ENCODE results near the gene DCDC2.
"Not testable (repeated sequence)": the region's sequence is repeated elsewhere in the genome, so short reads cannot be mapped to it uniquely, and the experiment has no call there.

Gene DCDC2

DNA sequence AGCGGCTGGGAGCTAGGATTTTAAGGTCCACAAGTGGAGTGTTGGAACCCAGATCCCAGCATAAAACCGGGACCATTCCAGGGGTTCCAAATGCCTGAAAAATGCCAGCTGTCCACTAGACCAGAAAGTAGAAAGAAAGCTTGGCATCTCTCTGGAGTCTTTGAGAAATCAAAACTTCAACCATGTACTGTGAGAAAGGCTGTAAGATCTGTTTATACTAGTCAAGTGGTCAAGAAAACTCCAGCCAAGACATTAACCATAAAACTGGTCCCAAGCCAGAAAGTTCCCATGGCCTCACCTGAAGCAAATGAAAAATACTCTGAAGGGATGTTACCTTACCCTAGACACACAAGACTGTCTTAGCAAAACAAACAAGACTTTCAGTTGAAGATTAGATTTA lies 112.6 kb downstream of the DCDC2 start:
- H2AFZ ChIP-seq (ENCODE audit: low read depth, low read length), result no peak overlapping the region
- DNase-seq, result no peak
- no peak overlapping the region for H3K4me2 ChIP-seq (ENCODE audit: insufficient read depth, low read length)

GRCh38 chr6:24242924-24243323 lies 114.9 kb downstream of the DCDC2 start:
- no peaks in the 10 kb centered on the region for H3K36me3 ChIP-seq (ENCODE audit: insufficient read depth, low read length)
- no peaks in the 10 kb centered on the region for H4K20me1 ChIP-seq (ENCODE audit: insufficient read depth, low read length)
- H3K4me3 ChIP-seq (ENCODE audit: low read depth in 1 of 2, low read length in 2 of 2), result no peak overlapping the region
- H3K9ac ChIP-seq (ENCODE audit: low read depth, low read length), result no peak overlapping the region
- H3K27ac ChIP-seq (ENCODE audit: low read length), result no peak overlapping the region
- H3K27me3 ChIP-seq (ENCODE audit: insufficient read depth, low read length, poor library complexity), result peaks cover 5% of the 10 kb centered on the region
- H3K79me2 ChIP-seq (ENCODE audit: insufficient read depth, low read length), result no peaks in the 10 kb centered on the region
- no peaks in the 10 kb centered on the region for H3K4me1 ChIP-seq (ENCODE audit: insufficient read depth, low read length)
- H2AFZ ChIP-seq (ENCODE audit: low read depth, low read length), result no peak overlapping the region
- DNase-seq (no peak), ATAC-seq (ENCODE audit: insufficient read depth, low read depth) (no peak)
- H3K4me2 ChIP-seq (ENCODE audit: insufficient read depth, low read length), result no peak overlapping the region
- no peak for TF ChIP-seq EZH2 (IDR thresholded peaks at IDR 0.05; ENCODE audit: borderline replicate concordance, low read depth, low read length, severe bottlenecking)
- no peak for TF ChIP-seq CTCF (IDR thresholded peaks at IDR 0.05; ENCODE audit: borderline replicate concordance, extremely low read depth, low read length, poor library complexity, severe bottlenecking)
- H3K9me3 ChIP-seq (ENCODE audit: insufficient read depth, low read length, severe bottlenecking), result no peaks in the 10 kb centered on the region

More for the DNA sequence above, 112.6 kb downstream of the DCDC2 start:
- H3K9ac ChIP-seq (ENCODE audit: low read depth, low read length), result no peak overlapping the region
- H4K20me1 ChIP-seq (ENCODE audit: insufficient read depth, low read length), result no peaks in the 10 kb centered on the region
- TF ChIP-seq CTCF (IDR thresholded peaks at IDR 0.05; ENCODE audit: borderline replicate concordance, extremely low read depth, low read length, poor library complexity, severe bottlenecking) (no peak), EZH2 (IDR thresholded peaks at IDR 0.05; ENCODE audit: borderline replicate concordance, low read depth, low read length, severe bottlenecking) (no peak)
- H3K79me2 ChIP-seq (ENCODE audit: insufficient read depth, low read length), result no peaks in the 10 kb centered on the region
- ATAC-seq (ENCODE audit: insufficient read depth, low read depth), result no peak
- no peak overlapping the region for H3K4me3 ChIP-seq (ENCODE audit: low read depth in 1 of 2, low read length in 2 of 2)
- H3K27ac ChIP-seq (ENCODE audit: low read length), result no peak overlapping the region
- H3K27me3 ChIP-seq (ENCODE audit: insufficient read depth, low read length, poor library complexity), result peaks cover 8% of the 10 kb centered on the region
- no peaks in the 10 kb centered on the region for H3K9me3 ChIP-seq (ENCODE audit: insufficient read depth, low read length, severe bottlenecking)
- no peaks in the 10 kb centered on the region for H3K4me1 ChIP-seq (ENCODE audit: insufficient read depth, low read length)
- H3K36me3 ChIP-seq (ENCODE audit: insufficient read depth, low read length), result no peaks in the 10 kb centered on the region

DNA sequence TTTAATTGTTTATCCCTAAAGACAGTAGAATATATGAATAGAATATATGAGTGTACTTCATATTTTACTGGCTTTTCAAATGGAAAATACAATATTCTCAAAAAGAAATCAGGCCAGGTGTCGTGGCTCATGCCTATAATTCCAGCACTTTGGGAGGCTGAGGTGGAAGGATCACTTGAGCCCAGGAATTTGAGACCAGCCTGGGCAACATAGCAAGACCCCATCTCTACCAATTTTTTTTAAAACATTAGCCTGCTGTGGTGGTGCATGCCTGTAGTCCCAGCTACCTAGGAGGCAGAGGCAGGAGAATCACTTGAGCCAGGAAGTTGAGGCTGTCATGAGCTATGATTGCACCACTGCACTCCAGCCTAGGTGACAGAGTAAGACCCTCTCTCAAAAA lies 116.1 kb downstream of the DCDC2 start:
- H3K27me3 ChIP-seq (ENCODE audit: insufficient read depth, low read length, poor library complexity); H3K9ac ChIP-seq (ENCODE audit: low read depth, low read length); H3K27ac ChIP-seq (ENCODE audit: low read length); H3K36me3 ChIP-seq (ENCODE audit: insufficient read depth, low read length); DNase-seq; ATAC-seq (ENCODE audit: insufficient read depth, low read depth); H3K79me2 ChIP-seq (ENCODE audit: insufficient read depth, low read length); H3K9me3 ChIP-seq (ENCODE audit: insufficient read depth, low read length, severe bottlenecking); H4K20me1 ChIP-seq (ENCODE audit: insufficient read depth, low read length); H3K4me3 ChIP-seq (ENCODE audit: low read depth in 1 of 2, low read length in 2 of 2); H3K4me2 ChIP-seq (ENCODE audit: insufficient read depth, low read length); H3K4me1 ChIP-seq (ENCODE audit: insufficient read depth, low read length); H2AFZ ChIP-seq (ENCODE audit: low read depth, low read length): not testable (repeated sequence)

DNA sequence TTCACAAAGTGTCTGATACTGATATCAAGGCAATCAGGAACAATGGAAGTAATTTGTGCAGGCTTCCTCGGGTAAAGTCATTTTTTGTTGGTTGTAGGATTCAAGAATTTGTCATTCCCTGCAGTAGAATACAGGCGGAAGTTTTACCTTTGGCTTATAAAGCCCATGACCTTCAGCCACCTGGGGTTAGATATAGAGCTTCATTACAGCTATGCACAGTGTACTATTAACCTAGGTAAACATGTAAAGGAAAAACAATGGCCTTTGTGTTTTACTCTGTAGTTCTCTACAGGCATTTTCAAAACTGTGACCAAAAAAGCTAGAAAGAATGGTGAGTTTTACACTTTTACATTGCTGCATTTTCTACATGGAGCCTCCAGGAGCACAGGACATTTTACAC lies 116.9 kb downstream of the DCDC2 start:
- Histone ChIP-seq H3K4me1 (ENCODE audit: insufficient read depth, low read length) (no peaks in the 10 kb centered on the region), H3K4me2 (ENCODE audit: insufficient read depth, low read length) (no peak overlapping the region), H3K27me3 (ENCODE audit: insufficient read depth, low read length, poor library complexity) (peaks cover 5% of the 10 kb centered on the region), H3K9me3 (ENCODE audit: insufficient read depth, low read length, severe bottlenecking) (no peaks in the 10 kb centered on the region), H3K9ac (ENCODE audit: low read depth, low read length) (no peak overlapping the region), H3K4me3 (ENCODE audit: low read depth in 1 of 2, low read length in 2 of 2) (no peak overlapping the region), H3K36me3 (ENCODE audit: insufficient read depth, low read length) (no peaks in the 10 kb centered on the region), H2AFZ (ENCODE audit: low read depth, low read length) (no peak overlapping the region), H3K27ac (ENCODE audit: low read length) (no peak overlapping the region), H4K20me1 (ENCODE audit: insufficient read depth, low read length) (no peaks in the 10 kb centered on the region), H3K79me2 (ENCODE audit: insufficient read depth, low read length) (no peaks in the 10 kb centered on the region)
- ATAC-seq (ENCODE audit: insufficient read depth, low read depth) (no peak), DNase-seq (no peak)
- TF ChIP-seq EZH2 (IDR thresholded peaks at IDR 0.05; ENCODE audit: borderline replicate concordance, low read depth, low read length, severe bottlenecking), result no peak
- no peak for TF ChIP-seq CTCF (IDR thresholded peaks at IDR 0.05; ENCODE audit: borderline replicate concordance, extremely low read depth, low read length, poor library complexity, severe bottlenecking)
